ENCODE results near the gene AGBL1. TPM values are rescaled to one million over a fixed set of nuclear protein-coding genes. Genes with fewer than 3 reads are reported as not detected.

Gene AGBL1
- total RNA-seq, 3 donors from 2014 or later (not counting 1 experiment from before 2014, with no cell fraction given): not detected

DNA sequence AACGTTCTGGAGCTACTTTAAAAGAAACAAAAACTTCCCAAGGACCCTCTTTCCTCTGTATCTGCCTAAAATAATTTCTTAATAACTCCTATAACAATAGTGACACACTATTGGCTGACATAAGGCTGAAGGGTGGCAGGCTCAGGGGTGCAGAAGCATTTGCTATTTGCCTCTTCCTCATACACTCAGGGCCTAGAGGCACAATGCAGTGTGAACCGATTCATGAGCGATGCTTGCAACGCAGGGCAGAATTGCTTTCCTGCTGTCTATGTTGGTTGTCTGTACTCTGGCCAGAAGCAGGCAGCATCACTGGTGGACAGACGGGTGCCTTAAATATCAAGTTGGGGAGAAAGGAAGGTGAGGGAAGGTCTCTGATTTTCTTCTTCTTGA is 157.4 kb downstream of the AGBL1 start:
- ATAC-seq (no peak), DNase-seq (no peak)
- 67% methylated on average over 5 of the region's 5 CpGs for WGBS (ENCODE audit: insufficient coverage)
- H3K36me3 ChIP-seq (ENCODE audit: control insufficient read depth, insufficient read depth, low read length): no peaks in the 10 kb centered on the region
- H3K27me3 ChIP-seq (ENCODE audit: control insufficient read depth, insufficient read depth, low read length): peaks cover 3% of the 10 kb centered on the region
- H3K4me1 ChIP-seq (ENCODE audit: control insufficient read depth, insufficient read depth, low read length): no peaks in the 10 kb centered on the region
- peaks cover 4 to 8% of the 10 kb centered on the region in 2 donors for H3K4me1 Mint-ChIP-seq
- H3K9me3 ChIP-seq (ENCODE audit: control insufficient read depth, insufficient read depth, low read length): no peaks in the 10 kb centered on the region
- no peaks in the 10 kb centered on the region for H3K36me3 Mint-ChIP-seq
- H3K27ac Mint-ChIP-seq: no peak overlapping the region
- peaks cover 19 to 35% of the 10 kb centered on the region in 2 donors for H3K27me3 Mint-ChIP-seq (ENCODE audit: low read depth in 2 of 2)
- intact Hi-C loops (cut with micrococcal nuclease): no loop called here
- TF ChIP-seq, protein P1, sequence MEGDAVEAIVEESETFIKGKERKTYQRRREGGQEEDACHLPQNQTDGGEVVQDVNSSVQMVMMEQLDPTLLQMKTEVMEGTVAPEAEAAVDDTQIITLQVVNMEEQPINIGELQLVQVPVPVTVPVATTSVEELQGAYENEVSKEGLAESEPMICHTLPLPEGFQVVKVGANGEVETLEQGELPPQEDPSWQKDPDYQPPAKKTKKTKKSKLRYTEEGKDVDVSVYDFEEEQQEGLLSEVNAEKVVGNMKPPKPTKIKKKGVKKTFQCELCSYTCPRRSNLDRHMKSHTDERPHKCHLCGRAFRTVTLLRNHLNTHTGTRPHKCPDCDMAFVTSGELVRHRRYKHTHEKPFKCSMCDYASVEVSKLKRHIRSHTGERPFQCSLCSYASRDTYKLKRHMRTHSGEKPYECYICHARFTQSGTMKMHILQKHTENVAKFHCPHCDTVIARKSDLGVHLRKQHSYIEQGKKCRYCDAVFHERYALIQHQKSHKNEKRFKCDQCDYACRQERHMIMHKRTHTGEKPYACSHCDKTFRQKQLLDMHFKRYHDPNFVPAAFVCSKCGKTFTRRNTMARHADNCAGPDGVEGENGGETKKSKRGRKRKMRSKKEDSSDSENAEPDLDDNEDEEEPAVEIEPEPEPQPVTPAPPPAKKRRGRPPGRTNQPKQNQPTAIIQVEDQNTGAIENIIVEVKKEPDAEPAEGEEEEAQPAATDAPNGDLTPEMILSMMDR (IDR thresholded peaks at IDR 0.05): no peak
- H3K27ac ChIP-seq (ENCODE audit: low read length): no peak overlapping the region
- no peak overlapping the region for H3K4me3 ChIP-seq (ENCODE audit: low read length)
- H3K9me3 Mint-ChIP-seq: no peaks in the 10 kb centered on the region
- H3K4me3 Mint-ChIP-seq: no peak overlapping the region

GRCh38 chr15:86247249-86247955 is 167.7 kb downstream of the AGBL1 start:
- H3K27me3 Mint-ChIP-seq (ENCODE audit: low read depth in 2 of 2): peaks cover 0 to 6% of the 10 kb centered on the region in 2 donors
- no peaks in the 10 kb centered on the region for H3K9me3 Mint-ChIP-seq
- H3K4me3 Mint-ChIP-seq: no peak overlapping the region
- H3K9me3 ChIP-seq (ENCODE audit: control insufficient read depth, insufficient read depth, low read length): no peaks in the 10 kb centered on the region
- H3K4me1 Mint-ChIP-seq: no peaks in the 10 kb centered on the region
- H3K27me3 ChIP-seq (ENCODE audit: control insufficient read depth, insufficient read depth, low read length): no peaks in the 10 kb centered on the region
- ATAC-seq (no peak), DNase-seq (no peak)
- no peaks in the 10 kb centered on the region for H3K4me1 ChIP-seq (ENCODE audit: control insufficient read depth, insufficient read depth, low read length)
- no peak overlapping the region for H3K27ac Mint-ChIP-seq
- H3K4me3 ChIP-seq (ENCODE audit: low read length): no peak overlapping the region
- TF ChIP-seq, protein P1 (IDR thresholded peaks at IDR 0.05): no peak
- H3K36me3 ChIP-seq (ENCODE audit: control insufficient read depth, insufficient read depth, low read length): no peaks in the 10 kb centered on the region
- no peak overlapping the region for H3K27ac ChIP-seq (ENCODE audit: low read length)
- 91% methylated on average over 15 of the region's 15 CpGs for WGBS (ENCODE audit: insufficient coverage)
- intact Hi-C loops (cut with micrococcal nuclease): no loop called here
- no peaks in the 10 kb centered on the region for H3K36me3 Mint-ChIP-seq

- Histone ChIP-seq H3K36me3 (ENCODE audit: control insufficient read depth, insufficient read depth, low read length) (no peaks in the 10 kb centered on the region), H3K27ac (ENCODE audit: low read length) (no peak overlapping the region), H3K4me1 (ENCODE audit: control insufficient read depth, insufficient read depth, low read length) (no peaks in the 10 kb centered on the region), H3K4me3 (ENCODE audit: low read length) (no peak overlapping the region), H3K9me3 (ENCODE audit: control insufficient read depth, insufficient read depth, low read length) (no peaks in the 10 kb centered on the region), H3K27me3 (ENCODE audit: control insufficient read depth, insufficient read depth, low read length) (no peaks in the 10 kb centered on the region)
- H3K27me3 Mint-ChIP-seq (ENCODE audit: low read depth in 2 of 2): peaks cover 10 to 16% of the 10 kb centered on the region in 2 donors
- ATAC-seq (no peak), DNase-seq (no peak)
- H3K9me3 Mint-ChIP-seq: peaks cover 0 to 2% of the 10 kb centered on the region in 2 donors
- TF ChIP-seq, protein P1 (IDR thresholded peaks at IDR 0.05): no peak
- no peaks in the 10 kb centered on the region for H3K4me1 Mint-ChIP-seq
- no peak overlapping the region for H3K27ac Mint-ChIP-seq
- intact Hi-C loops (cut with micrococcal nuclease): no loop called here
- H3K4me3 Mint-ChIP-seq: no peak overlapping the region
- no peaks in the 10 kb centered on the region for H3K36me3 Mint-ChIP-seq
- WGBS (ENCODE audit: insufficient coverage): 94% methylated on average over 1 of the region's 2 CpGs
Observed at GRCh38 chr15:86255247-86255646, 175.6 kb downstream of the AGBL1 start.

DNA sequence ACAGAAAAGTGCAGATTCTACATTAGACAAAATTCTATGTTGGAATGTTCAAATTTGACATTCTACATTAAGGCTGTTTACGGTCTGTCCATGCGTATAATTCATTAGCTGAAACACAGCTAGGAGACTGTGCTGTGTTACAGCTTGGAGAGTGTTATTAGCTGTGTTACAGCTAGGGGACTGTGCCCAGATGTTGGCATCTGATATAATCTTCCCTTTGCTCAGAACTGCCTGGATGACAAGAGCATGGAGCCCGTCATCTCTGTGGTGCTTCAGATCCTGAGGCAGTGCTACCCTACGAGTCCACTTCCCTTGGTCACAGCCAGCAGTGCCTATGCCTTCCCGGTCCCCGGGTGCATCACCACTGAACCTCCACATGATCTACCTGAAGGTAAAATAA is 177.0 kb downstream of the AGBL1 start:
- Mint-ChIP-seq H3K27ac (no peak overlapping the region), H3K27me3 (ENCODE audit: low read depth in 2 of 2) (peaks cover 10 to 16% of the 10 kb centered on the region in 2 donors), H3K9me3 (peaks cover 0 to 2% of the 10 kb centered on the region in 2 donors), H3K4me1 (no peaks in the 10 kb centered on the region), H3K4me3 (no peak overlapping the region), H3K36me3 (no peaks in the 10 kb centered on the region)
- H3K4me1 ChIP-seq (ENCODE audit: control insufficient read depth, insufficient read depth, low read length): no peaks in the 10 kb centered on the region
- intact Hi-C loops (cut with micrococcal nuclease): no loop called here
- TF ChIP-seq, protein P1 (IDR thresholded peaks at IDR 0.05): no peak
- WGBS (ENCODE audit: insufficient coverage): 89% methylated on average over 6 of the region's 6 CpGs
- no peaks in the 10 kb centered on the region for H3K27me3 ChIP-seq (ENCODE audit: control insufficient read depth, insufficient read depth, low read length)
- no peak overlapping the region for H3K27ac ChIP-seq (ENCODE audit: low read length)
- H3K4me3 ChIP-seq (ENCODE audit: low read length): no peak overlapping the region
- ATAC-seq (no peak), DNase-seq (no peak)
- H3K9me3 ChIP-seq (ENCODE audit: control insufficient read depth, insufficient read depth, low read length): no peaks in the 10 kb centered on the region
- no peaks in the 10 kb centered on the region for H3K36me3 ChIP-seq (ENCODE audit: control insufficient read depth, insufficient read depth, low read length)
